Measurements from ENCODE around the gene CDH22. TPM values are rescaled to one million over a fixed set of nuclear protein-coding genes. Genes with fewer than 3 reads are reported as not detected.

The CDH22 gene
- total and polyA plus RNA-seq, 10 of the 15 experiments (the other 5 are each of a cell fraction or from before 2014, with no cell fraction given), result not detected

DNA sequence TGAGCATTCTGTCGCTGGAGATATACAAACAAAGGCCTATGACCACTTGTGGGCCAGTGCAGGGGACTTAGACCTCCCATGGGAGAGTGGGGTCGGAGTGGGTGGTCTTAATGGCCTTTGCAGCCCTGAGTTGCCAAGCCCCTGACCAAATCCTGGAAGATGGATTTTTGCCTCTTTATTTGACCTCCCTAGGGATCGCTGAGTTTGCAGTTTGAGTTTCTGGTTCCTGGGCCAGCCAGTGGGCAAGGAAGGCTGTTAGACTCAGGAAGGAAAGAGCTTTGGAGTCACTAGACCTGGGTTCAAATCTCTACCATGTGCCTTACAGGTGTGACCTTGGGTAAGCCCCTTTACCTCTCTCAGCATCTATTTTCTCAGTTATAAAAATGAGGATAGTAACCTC is 96.0 kb downstream of the CDH22 start (continued):
- TF ChIP-seq, protein P1, sequence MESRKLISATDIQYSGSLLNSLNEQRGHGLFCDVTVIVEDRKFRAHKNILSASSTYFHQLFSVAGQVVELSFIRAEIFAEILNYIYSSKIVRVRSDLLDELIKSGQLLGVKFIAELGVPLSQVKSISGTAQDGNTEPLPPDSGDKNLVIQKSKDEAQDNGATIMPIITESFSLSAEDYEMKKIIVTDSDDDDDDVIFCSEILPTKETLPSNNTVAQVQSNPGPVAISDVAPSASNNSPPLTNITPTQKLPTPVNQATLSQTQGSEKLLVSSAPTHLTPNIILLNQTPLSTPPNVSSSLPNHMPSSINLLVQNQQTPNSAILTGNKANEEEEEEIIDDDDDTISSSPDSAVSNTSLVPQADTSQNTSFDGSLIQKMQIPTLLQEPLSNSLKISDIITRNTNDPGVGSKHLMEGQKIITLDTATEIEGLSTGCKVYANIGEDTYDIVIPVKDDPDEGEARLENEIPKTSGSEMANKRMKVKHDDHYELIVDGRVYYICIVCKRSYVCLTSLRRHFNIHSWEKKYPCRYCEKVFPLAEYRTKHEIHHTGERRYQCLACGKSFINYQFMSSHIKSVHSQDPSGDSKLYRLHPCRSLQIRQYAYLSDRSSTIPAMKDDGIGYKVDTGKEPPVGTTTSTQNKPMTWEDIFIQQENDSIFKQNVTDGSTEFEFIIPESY (IDR thresholded peaks at IDR 0.05), result no peak
- no peak for TF ChIP-seq NR2F1 (conservative IDR thresholded peaks at IDR 0.05)
- no peak for TF ChIP-seq RAD51 (IDR thresholded peaks at IDR 0.05)
- TF ChIP-seq, protein P2, sequence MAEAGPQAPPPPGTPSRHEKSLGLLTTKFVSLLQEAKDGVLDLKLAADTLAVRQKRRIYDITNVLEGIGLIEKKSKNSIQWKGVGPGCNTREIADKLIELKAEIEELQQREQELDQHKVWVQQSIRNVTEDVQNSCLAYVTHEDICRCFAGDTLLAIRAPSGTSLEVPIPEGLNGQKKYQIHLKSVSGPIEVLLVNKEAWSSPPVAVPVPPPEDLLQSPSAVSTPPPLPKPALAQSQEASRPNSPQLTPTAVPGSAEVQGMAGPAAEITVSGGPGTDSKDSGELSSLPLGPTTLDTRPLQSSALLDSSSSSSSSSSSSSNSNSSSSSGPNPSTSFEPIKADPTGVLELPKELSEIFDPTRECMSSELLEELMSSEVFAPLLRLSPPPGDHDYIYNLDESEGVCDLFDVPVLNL (IDR thresholded peaks at IDR 0.05; ENCODE audit: low read depth, low read length), result no peak
- TF ChIP-seq, protein P3, sequence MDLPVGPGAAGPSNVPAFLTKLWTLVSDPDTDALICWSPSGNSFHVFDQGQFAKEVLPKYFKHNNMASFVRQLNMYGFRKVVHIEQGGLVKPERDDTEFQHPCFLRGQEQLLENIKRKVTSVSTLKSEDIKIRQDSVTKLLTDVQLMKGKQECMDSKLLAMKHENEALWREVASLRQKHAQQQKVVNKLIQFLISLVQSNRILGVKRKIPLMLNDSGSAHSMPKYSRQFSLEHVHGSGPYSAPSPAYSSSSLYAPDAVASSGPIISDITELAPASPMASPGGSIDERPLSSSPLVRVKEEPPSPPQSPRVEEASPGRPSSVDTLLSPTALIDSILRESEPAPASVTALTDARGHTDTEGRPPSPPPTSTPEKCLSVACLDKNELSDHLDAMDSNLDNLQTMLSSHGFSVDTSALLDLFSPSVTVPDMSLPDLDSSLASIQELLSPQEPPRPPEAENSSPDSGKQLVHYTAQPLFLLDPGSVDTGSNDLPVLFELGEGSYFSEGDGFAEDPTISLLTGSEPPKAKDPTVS (IDR thresholded peaks at IDR 0.05; ENCODE audit: low read depth, low read length), result no peak
- TF ChIP-seq ASH2L (IDR thresholded peaks at IDR 0.05; ENCODE audit: borderline replicate concordance, low read depth), result no peak
- TF ChIP-seq STAT1 (conservative IDR thresholded peaks at IDR 0.05), result no peak
- TF ChIP-seq, protein P4, sequence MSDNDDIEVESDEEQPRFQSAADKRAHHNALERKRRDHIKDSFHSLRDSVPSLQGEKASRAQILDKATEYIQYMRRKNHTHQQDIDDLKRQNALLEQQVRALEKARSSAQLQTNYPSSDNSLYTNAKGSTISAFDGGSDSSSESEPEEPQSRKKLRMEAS (IDR thresholded peaks at IDR 0.05; ENCODE audit: low read depth, low read length), result no peak
- TF ChIP-seq BRCA1 (IDR thresholded peaks at IDR 0.05; ENCODE audit: low read depth, low read length), result no peak

All from GM12878 (cell line).